Keratinocyte (primary cell): ENCODE measurements around the gene CACNA1C.

Experiments
- EZH2 ChIP-seq: IDR thresholded peaks from one replicate; pipeline ENCODE4 v1.6.1; 2012; ENCODE audit warnings: inconsistent platforms, mild to moderate bottlenecking, low read length, moderate library complexity
- TF ChIP-seq, protein P1 (sequence below), 3 experiments: IDR thresholded peaks in 1 of 3; conservative IDR thresholded peaks in 1 of 3; optimal IDR thresholded peaks in 1 of 3; 2 replicates in 2 of 3; 3 replicates in 1 of 3; pipeline versions ENCODE3 to v1.5.1; 2011; ENCODE audit warnings: low read length in 3 of 3, mild to moderate bottlenecking in 3 of 3, moderate library complexity in 2 of 3, control low read depth in 1 of 3, inconsistent platforms in 1 of 3; ENCODE audit not compliant: insufficient read depth in 2 of 3; ENCODE audit errors: extremely low read depth in 1 of 3

DNA sequence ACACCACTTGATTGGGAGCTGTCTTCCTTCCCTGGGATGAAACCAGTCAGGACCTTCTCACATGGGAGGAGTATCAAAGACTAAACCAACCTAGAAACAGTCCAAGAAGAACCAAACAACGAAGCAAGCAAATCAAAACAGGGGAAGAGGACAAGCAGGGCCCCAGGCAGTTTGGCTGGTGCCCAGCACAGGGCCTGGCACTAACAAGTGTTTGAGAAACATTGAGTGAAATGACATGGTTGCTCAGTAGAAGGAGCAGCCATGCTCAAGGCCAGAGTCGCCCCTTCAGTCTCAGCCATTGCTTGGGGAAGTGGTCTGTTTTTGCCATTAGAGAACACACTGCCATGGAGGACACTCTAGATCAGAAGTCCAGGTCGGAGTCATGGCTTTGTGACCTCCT, 323.1 kb downstream of the CACNA1C start:
- TF ChIP-seq, protein P1, sequence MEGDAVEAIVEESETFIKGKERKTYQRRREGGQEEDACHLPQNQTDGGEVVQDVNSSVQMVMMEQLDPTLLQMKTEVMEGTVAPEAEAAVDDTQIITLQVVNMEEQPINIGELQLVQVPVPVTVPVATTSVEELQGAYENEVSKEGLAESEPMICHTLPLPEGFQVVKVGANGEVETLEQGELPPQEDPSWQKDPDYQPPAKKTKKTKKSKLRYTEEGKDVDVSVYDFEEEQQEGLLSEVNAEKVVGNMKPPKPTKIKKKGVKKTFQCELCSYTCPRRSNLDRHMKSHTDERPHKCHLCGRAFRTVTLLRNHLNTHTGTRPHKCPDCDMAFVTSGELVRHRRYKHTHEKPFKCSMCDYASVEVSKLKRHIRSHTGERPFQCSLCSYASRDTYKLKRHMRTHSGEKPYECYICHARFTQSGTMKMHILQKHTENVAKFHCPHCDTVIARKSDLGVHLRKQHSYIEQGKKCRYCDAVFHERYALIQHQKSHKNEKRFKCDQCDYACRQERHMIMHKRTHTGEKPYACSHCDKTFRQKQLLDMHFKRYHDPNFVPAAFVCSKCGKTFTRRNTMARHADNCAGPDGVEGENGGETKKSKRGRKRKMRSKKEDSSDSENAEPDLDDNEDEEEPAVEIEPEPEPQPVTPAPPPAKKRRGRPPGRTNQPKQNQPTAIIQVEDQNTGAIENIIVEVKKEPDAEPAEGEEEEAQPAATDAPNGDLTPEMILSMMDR (optimal IDR thresholded peaks at IDR 0.05 in 1 of 3, IDR thresholded peaks at IDR 0.05 in 1 of 3, conservative IDR thresholded peaks at IDR 0.05 in 1 of 3; ENCODE audit: extremely low read depth in 1 of 3, insufficient read depth in 2 of 3, low read length in 3 of 3) = no peak
- no peak for TF ChIP-seq EZH2
